Stimulated activated CD4-positive, alpha-beta T cell treated with anti-CD3 and anti-CD28 coated beads, Interleukin-4, amount 100 ng/mL, for 4 hours (primary cell): Measurements from ENCODE around the gene SORT1.
A peak's percentile ranks its signal among the peaks of the same experiment; 100 is the strongest.

Experiments
- DNase-seq, 2 experiments: peaks; one replicate each; pipeline ENCODE4 v3.0.0-alpha.2; 2020

Gene SORT1

DNA sequence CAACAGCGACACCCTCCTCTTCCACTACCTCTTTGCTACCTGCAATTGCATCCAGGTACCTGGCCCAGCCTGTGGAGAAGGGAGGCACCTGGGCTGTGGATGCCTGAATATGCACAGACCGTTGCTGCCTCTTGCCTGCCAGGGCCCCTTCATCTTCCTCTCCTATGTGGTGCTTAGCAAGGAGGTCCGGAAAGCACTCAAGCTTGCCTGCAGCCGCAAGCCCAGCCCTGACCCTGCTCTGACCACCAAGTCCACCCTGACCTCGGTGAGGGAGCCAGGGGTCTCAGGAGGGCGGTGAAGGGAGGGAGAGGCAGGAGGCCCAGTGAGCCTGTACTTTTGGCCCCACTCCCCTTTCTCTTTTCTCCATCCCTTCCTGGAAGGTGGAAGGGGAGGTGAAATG, 126.3 kb downstream of the SORT1 start:
- DNase-seq = no peak

GRCh38 chr1:109270623-109271317, 126.9 kb downstream of the SORT1 start:
- no peak for DNase-seq

DNA sequence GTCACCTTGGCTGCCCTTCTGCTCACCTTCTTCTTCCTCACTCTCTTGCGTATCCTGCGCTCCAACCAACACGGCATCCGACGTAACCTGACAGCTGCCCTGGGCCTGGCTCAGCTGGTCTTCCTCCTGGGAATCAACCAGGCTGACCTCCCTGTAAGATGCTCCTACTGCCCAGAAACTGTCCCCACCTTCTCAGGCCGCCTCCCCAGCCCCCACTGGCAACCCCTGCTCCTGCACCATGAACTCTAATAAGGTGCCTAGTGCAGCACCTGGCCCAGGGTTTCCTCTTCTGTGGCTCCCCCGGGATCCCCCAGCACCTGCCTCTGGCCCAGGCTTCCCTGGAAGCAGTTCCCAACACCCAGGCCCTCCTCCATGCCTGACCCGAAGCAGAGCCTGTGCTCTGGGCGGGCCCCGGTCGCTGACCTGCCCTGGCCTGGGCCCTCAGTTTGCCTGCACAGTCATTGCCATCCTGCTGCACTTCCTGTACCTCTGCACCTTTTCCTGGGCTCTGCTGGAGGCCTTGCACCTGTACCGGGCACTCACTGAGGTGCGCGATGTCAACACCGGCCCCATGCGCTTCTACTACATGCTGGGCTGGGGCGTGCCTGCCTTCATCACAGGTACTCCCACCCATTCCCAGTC, 127.6 kb downstream of the SORT1 start:
- no peak for DNase-seq

DNA sequence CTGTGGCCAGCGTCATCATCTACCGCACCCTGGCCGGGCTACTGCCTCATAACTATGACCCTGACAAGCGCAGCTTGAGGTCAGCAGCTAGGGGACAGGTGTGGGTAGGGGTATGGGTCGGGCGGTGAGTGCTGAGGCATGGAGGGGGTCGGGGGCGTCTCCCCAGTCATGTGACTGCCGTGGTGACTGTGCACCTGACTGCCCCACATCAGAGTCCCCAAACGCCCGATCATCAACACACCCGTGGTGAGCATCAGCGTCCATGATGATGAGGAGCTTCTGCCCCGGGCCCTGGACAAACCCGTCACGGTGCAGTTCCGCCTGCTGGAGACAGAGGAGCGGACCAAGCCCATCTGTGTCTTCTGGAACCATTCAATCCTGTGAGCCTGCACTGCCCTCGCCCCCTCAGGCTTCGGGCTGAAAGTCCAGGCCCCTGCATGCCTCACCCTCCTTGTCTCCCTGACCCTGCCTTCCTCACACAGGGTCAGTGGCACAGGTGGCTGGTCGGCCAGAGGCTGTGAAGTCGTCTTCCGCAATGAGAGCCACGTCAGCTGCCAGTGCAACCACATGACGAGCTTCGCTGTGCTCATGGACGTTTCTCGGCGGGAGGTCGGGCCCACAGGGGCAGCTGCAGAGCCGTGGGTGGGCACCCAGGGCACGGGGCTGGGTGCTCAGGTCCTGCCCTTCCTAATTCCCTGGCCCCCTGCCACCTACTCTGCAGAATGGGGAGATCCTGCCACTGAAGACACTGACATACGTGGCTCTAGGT, 128.3 kb downstream of the SORT1 start:
- no peak for DNase-seq

- no peak for DNase-seq
Observed at GRCh38 chr1:109268431-109269211, 129.1 kb downstream of the SORT1 start.

DNA sequence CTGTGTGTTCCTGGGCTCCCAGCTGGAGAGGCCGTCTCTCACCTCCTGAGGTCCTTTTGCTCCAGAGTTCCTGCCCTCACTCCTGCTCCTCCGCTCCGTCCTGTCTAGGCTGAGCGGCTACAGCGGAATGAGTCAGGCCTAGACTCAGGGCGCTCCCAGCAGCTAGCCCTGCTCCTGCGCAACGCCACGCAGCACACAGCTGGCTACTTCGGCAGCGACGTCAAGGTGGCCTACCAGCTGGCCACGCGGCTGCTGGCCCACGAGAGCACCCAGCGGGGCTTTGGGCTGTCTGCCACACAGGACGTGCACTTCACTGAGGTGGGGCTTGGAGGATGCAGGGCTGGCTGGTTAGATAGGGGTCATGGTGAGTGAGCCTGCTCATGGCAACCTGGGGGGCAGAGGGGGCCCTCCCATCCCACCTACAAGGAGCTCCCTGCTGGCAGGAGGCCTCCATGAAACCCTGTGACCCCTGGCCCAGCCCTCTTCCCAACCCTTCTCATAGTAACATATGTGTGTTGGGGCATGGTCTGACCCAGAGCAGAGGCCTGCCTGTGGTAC, 129.9 kb downstream of the SORT1 start:
- no peak for DNase-seq

DNA sequence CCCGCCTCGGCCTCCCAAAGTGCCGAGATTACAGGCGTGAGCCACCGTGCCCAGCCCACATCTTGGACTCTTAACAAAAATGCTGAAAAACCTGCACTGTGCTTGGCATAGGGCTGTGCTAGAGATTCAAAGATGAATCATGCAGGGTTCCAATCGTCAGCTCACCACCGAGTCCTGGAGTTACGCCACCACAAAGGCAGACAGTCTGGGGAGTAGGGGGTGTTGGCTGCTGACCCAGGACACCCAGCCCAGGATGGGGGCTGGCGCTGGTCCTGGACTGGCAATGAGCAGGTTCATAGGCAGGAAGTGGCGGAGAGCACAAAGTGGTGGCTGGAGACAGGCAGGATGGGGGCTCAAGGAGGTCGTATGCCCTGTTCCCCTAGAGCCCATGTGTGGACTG, 130.8 kb downstream of the SORT1 start:
- DNase-seq = no peak

DNA sequence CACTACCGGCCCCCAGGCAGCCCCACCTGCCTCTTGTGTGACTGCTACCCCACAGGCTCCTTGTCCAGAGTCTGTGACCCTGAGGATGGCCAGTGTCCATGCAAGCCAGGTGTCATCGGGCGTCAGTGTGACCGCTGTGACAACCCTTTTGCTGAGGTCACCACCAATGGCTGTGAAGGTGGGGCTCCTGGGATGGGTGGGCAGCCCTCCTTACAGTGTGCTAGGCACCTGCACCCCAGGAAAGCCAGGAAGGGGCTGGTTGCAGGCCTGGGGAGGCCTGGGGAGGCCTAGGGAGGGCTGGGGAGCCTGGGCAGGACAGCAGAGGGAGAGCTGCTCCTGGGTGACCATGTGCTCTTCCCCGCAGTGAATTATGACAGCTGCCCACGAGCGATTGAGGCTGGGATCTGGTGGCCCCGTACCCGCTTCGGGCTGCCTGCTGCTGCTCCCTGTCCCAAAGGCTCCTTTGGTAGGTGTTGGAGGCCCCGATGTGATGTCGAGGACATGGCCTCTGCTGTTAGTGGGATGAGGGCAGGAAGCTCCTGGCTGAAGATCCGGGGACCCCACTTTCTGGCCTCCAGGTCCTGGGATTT, 131.9 kb downstream of the SORT1 start:
- no peak for DNase-seq

DNA sequence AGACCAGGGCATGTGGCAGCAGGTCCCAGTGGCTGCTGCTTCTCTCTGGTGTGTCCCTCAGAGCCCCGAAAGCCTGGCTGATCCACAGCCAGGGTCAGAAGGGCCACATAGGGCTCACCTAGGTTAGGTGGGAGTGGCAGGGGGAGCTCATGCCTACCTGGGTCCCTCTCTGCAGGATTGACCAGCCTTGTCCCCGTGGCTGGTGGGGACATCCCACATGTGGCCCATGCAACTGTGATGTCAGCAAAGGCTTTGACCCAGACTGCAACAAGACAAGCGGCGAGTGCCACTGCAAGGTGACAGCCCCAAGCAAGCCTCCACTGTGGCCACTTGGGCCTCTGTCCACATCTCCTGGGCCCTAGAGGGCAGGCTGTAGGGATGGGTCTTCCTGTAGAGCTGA, 132.7 kb downstream of the SORT1 start:
- DNase-seq = no peak

- no peak for DNase-seq
Observed at GRCh38 chr1:109264379-109264755, 133.4 kb downstream of the SORT1 start.

DNA sequence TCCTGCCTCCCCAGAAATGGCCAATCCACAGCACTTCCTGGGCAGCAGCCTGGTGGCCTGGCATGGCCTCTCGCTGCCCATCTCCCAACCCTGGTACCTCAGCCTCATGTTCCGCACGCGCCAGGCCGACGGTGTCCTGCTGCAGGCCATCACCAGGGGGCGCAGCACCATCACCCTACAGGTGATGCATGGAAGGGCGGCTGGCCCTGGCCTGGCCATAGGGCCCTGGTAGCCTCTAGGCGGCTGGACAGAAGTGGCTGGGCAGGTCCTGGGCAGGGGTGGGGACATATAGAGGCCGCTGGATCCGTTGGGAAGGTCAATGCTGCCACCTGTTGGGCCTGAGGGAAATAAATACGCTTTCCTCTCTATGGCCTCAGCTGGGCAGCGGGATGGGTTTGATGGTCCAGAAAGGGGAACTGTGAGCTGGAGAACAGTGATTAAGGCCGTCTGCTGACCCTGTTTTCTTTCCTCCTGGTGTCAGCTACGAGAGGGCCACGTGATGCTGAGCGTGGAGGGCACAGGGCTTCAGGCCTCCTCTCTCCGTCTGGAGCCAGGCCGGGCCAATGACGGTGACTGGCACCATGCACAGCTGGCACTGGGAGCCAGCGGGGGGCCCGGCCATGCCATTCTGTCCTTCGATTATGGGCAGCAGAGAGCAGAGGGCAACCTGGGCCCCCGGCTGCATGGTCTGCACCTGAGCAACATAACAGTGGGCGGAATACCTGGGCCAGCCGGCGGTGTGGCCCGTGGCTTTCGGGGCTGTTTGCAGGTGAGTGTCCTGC, 133.9 kb downstream of the SORT1 start:
- DNase-seq = peak; percentile 61 to 78

DNA sequence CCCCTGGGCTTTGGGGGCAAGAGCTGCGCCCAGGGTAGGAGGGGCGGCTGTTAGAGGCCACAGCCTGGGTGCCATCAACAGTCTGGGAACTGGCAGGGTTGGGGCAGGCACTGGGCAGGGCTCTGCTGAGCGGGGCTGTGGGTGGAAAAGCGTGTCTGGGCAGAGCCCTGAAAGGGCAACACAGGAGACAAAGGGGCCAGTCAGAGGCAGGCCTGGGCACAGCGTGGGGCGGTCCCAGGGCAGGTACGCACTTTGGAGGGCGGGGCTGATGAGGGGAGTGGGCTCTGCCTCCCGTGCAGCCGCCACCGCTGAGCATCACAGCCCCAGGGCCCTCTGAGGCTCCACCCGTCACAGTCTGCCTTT, 134.5 kb downstream of the SORT1 start:
- DNase-seq = no peak

GRCh38 chr1:109262231-109263055, 135.3 kb downstream of the SORT1 start:
- no peak for DNase-seq

DNA sequence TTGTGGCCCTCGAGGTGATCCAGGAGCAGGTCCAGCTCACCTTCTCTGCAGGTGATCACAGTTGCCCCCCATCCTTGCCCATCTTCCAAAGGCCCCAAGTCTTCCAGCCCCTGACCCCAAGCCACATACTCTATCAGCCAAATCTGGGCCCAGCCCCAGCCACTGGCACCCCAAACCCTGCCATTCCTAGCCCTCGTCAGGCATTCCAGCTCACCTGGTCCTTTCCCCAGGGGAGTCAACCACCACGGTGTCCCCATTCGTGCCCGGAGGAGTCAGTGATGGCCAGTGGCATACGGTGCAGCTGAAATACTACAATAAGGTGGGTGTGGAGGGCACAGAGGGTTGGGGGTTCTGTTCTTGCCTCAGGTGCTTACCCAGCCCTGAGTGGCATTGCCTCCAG, 136.1 kb downstream of the SORT1 start:
- DNase-seq = no peak

DNA sequence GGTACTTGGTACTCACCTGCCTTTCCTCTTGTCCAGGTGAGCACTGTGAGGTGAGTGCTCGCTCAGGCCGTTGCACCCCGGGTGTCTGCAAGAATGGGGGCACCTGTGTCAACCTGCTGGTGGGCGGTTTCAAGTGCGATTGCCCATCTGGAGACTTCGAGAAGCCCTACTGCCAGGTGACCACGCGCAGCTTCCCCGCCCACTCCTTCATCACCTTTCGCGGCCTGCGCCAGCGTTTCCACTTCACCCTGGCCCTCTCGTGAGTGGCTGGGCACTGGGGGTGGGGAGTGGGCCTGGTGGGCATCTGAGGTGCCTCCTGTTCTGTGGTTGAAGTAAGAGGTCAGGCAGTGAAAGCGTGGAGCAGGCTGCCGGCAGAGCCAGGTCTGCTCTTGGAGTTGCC, 136.7 kb downstream of the SORT1 start:
- DNase-seq = no peak

DNA sequence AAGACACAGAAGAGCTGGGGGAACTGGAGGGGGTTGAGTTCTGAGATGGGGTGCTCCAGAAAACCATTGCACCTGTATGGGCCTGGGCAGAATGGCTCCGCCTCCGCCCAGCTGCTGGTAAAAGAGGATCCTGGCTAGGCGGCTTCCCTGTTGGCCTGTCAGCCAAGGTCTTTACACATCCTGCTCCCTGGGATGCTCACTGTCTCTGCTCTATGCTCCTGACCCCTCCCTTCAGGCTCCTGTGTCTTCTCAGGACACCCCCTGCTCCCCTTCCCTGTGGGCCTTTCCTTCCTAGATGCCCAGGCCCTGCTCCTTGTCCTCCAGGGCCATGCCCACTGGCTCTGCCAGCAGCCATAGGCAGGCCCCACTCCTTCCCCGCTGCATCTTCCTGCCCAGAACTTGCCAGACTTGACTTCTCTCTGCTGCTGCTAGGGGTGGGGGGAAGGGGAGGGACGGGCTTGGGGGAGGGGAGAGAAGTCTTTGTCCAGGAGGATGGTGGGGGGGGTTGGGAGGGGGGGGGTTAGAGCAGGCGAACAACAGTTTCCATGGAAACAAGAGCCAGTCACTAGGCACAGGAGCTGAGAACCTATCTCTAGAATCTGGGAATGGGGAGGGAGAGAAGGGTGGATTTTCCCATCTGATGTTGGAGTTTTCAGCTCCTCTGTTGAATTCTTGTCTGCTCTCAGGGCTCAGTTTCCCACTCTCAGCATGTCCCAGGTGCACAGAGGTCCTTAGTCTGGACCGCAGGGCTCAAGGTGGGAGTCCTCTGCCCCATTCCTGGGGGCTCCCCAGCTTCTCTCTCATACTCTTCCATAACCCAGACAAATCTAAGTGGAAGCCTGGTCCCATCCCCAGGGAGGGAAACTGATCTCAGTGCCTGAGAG, 137.8 kb downstream of the SORT1 start:
- DNase-seq = no peak
